ENCODE results near the gene DEAF1. TPM values are rescaled to one million over a fixed set of nuclear protein-coding genes. Genes with fewer than 3 reads are reported as not detected.
"Not testable (repeated sequence)": the region's sequence is repeated elsewhere in the genome, so short reads cannot be mapped to it uniquely, and the experiment has no call there.

Gene DEAF1
- polyA plus RNA-seq, 3 donors, result 30.6 to 52.9 (median 43.5) TPM

DNA sequence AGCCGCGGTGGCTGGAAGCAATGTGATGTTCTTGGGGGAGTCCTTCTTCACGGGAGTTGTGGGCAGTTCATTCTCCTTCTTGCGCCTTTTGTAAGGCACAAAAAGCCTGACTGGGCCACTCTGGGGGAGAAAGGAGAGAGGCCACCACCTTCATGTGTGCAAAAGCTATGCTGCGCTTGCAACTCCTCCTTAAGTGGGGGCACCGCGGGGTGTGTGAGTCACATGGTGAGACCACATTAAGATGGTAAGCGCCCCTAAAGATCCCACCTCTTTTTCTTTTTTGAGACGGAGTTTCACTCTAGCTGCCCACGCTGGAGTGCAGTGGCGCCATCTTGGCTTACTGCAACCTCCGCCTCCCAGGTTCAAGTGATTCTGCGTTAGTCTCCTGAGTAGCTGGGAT, 14.1 kb downstream of the DEAF1 start:
- no peak for DNase-seq (ENCODE audit: low read depth in 3 of 3, low spot score in 2 of 3)

DNA sequence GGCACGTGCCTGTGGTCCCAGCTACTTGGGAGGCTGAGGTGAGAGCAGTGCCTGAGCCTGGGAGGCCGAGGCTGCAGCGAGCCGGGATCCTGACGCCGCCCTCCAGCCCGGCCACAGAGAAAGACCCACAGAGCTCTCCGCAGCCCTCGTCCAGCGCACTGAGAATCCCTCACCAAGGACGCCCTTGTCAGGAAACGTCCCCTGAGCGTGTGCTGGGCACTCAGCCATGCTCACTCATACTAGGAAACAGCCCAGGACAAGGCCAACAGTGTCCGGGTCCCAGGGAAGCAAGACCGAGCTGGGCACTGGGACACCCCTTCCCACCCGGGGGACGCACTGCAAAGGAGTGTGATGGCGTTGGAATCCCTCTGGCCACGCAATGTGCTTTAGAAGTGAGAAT, 14.5 kb downstream of the DEAF1 start:
- DNase-seq (ENCODE audit: low read depth in 3 of 3, low spot score in 2 of 3), result no peak

DNA sequence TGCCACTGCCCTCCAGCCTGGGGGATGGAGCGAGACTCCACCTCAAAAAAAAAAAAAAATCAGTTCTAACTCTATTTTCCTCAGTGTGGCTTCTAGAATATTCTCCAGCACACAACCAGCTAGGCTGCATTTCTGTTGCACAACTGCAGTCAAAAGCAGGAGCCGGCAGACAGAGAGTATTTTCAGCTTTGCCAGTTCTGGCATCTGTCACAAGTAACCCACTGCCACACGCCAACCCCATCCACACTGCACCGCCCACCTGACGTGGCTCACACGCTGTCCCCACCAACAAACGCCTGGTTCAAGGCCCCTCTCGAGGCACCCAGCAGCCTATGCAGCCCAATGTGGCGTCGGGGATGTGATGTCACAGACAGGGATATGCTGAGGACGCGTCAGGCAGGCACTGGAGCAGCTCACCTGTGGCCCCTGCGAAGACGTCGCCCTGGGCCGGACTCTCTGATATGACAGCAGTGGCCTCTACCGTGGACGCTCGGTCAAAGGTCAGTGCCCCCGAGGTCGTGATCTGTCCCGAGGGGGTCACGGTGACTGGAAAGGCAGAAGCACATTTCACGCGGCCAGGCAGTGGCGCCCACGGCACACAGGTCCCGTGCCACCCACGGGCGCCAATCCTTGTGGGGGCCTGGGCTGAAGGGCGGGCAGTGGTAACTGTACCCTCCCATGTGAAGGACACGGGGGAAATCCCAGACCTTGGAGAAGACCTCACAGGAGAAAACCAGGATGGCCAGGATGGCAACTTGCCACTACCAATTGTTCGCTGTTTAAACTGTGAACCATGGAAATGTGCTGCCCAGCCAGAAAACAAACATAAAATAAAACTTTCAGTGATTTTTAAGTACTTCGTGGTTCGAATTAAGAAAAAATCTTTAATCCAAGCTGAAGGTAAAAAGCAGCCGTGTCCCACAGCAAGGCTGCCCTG, 15.5 kb downstream of the DEAF1 start:
- no peak for DNase-seq (ENCODE audit: low read depth in 3 of 3, low spot score in 2 of 3)

DNA sequence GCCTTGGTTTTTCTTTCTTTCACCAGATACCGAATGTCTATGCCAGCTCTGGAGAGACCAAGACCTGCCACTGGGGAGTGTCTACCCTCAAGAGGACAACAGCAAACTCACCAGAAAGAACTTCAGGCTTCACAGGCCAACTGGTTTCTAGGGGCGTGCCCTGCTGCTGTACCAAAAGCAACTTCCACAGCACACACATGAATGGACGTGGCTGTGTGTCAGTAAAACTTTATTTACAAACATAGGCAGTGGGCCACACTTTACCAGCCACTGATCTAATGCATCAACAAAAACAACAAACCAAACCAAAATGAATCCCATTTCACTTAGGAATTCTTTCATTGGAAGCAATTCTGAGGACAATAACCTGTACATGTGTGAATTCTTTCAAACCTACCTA, 16.7 kb downstream of the DEAF1 start:
- DNase-seq (ENCODE audit: low read depth in 3 of 3, low spot score in 2 of 3), result no peak

DNA sequence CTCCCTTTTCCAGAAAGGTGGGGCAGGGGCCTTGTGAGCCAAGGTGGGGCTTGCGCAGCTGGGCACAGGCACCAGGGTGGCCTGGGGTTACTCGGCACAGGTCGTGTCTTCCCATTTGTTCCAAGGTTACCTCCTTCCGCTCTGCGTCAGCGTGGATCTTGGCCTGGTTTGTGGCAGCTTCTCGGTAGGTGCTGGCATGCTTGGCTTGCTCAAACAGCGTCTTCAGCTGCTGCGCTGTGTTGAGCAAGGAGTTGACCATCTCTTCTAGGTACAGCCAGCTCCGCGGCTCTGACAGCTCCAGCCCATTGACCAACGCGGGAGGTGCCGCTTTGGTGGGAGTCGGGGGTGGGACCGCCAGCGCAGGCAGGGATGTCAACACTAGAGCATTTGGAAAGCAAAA, 20.6 kb downstream of the DEAF1 start:
- no peak for DNase-seq (ENCODE audit: low read depth in 3 of 3, low spot score in 2 of 3)

DNA sequence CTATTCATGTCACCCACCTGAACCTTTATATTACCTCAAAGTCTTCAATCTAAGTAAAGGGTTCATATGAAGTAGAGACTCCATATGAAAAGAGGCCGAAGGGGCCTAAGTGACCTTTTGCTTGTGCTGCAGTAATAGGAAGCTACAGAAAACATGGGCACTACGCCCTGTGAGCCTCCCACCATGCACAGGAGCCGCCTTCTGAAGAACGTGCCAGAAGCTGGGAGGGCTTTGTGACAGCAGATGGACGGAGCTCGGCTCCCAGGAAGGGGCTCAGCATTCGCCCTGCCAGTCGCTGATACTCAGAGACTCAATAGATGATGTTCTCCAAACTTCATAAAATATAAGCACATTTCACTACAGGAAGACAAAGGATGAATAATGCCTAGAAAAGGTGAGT, 21.2 kb downstream of the DEAF1 start:
- DNase-seq (ENCODE audit: low read depth in 3 of 3, low spot score in 2 of 3), result no peak

DNA sequence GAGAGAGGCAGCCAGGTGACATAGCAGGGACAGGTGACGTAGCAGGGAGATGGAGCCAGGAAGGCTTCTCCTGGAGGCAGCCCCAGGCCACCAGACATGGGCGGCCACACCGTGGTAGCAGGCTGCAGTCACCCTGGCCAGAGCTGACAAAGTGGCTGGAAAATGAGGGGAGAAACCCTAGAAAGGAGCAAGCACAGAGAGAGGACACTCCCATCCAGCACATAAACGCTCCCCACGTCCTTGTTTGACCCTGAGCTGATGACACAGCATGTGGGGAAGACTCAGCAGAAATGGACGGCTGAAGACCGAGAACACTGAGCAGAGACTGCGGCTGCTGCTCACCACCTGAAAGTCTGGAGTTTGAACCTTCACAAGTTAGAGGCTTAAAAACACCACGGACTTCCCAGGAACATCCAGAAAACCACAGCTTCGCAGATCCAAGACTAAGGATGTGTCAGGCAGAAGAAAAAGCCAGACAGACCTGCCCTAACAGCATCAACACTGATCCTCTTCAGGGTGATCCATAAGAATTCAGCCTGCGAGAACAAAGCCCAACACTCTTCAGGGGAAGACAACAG, 29.2 kb downstream of the DEAF1 start:
- DNase-seq (ENCODE audit: low read depth in 3 of 3, low spot score in 2 of 3), result no peak

DNA sequence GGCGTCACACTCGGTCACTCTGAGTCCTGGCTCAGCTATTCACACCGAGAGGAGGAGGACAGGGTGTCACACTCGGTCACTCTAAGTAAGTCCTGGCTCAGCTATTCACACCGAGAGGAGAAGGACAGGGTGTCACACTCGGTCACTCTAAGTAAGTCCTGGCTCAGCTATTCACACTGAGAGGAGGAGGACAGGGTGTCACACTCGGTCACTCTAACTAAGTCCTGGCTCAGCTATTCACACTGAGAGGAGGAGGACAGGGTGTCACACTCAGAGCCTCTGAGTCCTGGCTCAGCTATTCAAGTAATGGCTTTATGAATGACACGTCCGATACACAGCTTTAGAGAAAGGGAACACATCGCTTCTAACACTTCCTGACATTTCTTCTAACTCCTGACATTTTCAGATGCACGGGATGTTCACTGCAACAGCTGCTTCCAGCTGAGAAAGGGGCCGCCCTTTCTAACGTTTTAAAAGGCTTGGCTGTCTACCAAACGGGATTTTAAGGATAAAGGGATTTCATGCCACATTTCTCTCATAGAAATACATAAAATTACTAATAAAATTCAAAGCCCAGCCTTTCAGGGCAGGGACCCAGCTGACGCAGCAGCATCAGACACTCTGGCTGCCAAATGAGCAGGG, 29.8 kb downstream of the DEAF1 start:
- DNase-seq (ENCODE audit: low read depth in 3 of 3, low spot score in 2 of 3), result peak in 2 of 3 donors; percentile 36 to 37

DNA sequence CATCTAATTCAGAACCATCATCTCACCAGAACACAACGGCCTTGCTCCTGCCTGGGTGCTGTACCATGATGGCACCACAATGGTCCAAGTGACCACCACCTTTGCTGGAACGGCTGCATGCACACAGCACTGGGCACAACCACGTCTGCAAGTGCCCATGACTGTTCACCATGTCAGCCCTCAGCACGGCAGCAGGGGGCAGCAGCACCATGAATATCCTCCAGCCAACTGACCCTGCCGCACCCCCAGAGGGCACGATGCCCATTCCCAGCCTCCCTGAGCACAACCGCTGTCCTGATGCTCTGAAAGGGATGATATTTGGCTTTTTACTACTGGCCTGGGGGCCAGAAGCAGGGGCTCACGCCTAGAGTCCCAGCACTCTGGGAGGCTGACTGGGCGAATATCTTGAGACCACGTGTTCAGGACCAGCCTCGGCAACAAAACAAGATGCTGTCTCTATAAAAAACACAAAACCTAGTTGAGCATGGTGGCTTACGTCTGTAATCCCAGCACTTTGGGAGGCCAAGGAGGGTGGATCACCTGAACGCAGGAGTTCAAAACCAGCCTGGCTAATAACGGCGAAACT, 32.2 kb downstream of the DEAF1 start:
- no peak for DNase-seq (ENCODE audit: low read depth in 3 of 3, low spot score in 2 of 3)

DNA sequence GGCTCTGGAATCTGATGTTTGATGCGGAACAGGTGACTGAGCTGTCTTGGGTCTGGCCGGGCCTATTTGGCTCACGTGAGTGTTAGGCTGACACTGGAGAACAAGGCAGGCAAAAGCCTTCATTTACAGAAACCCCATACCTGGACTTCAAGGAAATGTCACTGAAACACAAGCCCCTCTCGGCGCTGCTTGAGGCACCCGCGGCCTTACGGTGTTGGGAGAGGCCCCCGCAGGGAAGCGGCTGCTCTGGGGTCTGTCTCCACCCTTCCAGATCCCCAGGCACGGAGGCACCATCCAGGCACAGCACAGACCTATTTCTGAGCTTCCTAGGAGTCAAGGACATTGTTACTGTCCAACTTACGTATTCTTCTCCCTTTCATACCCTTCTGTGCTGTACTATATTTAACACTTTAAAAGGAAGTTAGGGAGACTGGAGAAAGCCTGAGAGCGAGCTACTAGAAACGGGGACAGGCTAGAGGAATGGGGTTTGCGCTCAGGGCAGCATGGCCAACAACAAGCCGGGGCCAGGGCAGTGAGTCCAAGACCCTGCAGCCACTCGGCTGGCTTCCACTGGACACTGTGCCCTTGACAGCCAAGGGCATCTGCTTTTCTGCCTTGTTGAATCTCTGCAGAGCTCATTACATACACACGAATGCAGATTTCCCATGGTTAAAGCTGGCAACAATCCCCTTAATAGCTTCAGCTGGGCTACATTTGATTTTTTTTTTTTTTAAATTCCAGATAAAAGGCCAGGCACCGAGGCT, 34.2 kb downstream of the DEAF1 start:
- no peak for DNase-seq (ENCODE audit: low read depth in 3 of 3, low spot score in 2 of 3)

DNA sequence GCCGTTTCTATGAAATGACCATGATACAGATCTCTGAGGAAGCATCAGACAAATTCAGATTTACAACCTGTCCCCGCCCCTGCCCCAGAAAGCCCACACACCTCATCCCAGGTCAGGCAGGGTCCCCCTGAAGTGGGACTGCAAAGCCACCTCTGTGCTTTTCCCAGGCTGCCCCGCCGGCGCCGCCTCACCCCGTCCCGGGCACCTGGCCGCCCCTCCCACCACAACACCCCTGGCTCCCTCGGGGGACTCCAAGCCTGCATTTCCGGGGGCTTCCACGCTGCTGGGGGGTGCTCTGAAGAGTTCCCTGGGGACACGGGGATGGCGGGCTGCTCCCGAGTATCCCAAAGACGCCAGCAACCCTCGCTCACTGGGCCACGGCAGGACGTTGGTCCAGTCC, 34.7 kb downstream of the DEAF1 start:
- DNase-seq (ENCODE audit: low read depth in 3 of 3, low spot score in 2 of 3), result no peak

DNA sequence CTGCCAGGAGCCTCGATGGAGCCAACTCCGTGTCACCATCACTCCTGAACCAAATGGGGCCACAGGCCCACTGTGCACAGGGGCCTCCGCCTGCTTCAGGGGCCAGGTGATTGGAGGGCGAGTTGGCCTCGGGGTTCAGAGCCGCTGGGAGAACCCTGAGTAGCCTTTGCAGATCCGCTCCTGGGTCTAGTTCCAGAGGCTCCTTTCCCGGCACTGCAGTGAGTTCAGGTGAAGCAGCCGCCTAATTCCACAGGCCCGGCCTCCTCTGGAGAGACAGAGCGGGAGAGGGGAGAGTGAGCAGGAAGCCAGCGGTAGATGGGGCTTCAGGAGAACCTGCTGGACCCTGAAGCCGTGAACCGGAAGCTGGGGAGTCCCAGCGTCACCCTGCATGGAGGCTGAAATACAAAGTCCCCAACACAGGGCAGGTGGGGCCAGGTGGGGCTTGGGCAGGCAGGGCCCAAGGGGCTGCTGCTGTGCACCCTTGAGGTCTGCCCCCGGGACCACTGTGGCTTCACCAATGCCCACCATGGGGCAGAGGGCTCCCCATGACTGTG, 35.4 kb downstream of the DEAF1 start:
- no peak for DNase-seq (ENCODE audit: low read depth in 3 of 3, low spot score in 2 of 3)

DNA sequence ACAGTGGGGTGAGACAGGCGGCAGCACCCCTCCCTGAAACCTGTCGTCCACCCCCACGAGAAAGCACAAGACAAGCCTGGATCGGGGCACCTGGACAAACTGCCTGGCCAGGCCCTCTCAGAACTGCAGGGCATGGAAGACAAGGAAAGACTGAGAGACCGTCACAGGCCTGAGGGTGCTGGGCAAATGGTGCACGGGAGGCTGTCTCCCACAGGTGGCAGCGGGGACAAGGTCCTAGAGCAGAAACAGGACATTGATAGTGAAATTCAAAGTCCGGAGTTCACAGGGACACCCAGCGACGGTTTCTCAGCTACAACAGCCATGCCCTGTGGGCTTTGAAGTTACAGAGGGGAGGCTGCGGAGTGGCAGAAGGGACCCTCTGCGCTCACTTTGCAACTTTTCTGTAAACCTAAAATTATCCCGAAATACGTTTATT, 37.3 kb downstream of the DEAF1 start:
- no peak for DNase-seq (ENCODE audit: low read depth in 3 of 3, low spot score in 2 of 3)

DNA sequence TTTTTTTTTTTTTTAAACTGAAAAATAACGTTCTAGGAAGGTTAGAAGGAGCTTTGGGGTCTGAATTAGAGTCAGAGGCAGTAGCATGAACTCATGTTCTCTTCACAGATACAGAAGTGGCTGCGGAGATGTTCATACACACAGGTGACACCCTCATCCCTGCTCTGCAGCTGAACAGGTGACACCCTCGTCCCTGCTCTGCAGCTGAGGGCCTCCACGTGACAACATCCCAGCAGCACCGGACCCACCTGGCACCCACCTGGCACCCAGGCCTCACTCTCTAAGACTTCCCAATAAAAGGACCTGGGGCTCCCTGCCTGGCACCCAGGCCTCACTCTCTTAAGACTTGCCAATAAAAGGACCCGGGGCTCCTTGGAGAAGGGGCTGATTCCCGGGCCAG, 38.2 kb downstream of the DEAF1 start:
- DNase-seq (ENCODE audit: low read depth in 3 of 3, low spot score in 2 of 3), result no peak

DNA sequence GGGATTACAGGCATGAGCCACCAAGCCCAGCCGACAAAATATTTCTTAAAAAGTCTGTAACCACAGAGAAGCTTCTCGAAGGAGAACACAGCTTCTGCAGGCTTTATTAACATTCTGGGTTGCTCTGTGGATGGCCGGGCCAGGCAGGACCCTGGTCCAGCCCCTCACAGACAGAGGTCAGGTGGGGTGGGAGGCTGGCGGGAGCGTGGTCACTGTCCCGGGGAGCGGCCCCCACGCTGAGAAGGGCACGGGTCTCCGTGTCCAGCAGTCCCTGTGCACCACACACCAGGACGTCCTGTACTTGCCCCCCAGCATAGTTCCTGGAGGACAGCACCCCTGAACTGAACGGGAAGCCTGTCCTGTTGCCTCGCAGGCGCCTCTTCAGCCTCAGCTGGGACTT, 38.6 kb downstream of the DEAF1 start:
- DNase-seq (ENCODE audit: low read depth in 3 of 3, low spot score in 2 of 3), result no peak

DNA sequence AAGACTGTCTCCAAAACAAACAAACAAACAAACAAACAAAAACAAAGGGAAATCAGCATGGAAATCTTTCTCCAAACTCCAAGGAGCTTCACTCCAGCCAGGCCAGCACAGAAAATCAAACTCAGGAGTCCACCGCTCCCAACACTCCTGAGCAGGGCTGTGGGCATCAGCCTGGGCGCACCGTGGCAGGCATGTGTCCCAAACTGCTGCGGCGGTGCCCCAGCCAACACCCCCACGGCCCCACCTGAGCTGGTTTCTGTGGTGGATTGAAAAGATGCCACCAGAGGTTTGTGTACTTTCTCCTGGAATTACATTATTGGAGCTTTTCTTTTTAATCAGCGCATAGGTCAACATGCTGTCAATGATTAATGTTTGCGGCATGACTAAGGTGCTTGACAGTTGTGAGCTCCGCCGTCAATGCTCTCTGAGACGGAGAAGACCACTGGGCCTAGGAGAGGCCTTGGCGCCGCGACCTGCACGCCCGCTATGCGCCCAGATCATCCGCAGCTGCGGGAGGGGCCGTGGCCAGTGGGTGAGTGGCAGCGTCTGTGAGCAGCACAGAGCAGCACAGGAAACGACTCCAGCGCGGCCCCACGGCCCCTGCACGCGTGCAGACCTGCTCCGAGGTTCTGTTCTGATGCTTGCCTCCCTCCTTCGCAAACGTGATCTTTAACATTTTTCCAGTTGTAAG, 39.8 kb downstream of the DEAF1 start:
- no peak for DNase-seq (ENCODE audit: low read depth in 3 of 3, low spot score in 2 of 3)

DNA sequence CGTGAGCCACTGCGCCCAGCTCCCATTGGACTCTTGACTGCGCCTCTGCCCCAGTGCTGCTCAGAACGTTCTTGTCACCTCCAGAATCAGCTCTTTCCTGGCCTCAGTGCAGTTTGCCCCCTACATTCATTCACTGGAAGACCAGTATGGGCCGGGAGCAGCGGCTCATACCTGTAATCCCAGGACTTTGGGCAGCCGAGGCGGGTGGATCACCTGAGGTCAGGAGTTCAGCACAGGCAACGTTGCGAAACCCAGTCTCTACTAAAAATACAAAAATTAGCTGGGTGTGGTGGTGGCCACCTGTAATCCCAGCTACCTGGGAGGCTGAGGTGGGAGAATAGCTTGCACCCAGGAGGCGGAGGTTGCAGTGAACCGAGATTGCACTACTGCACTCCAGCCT, 40.6 kb downstream of the DEAF1 start:
- not testable (repeated sequence) for DNase-seq (ENCODE audit: low read depth in 3 of 3, low spot score in 2 of 3)

DNA sequence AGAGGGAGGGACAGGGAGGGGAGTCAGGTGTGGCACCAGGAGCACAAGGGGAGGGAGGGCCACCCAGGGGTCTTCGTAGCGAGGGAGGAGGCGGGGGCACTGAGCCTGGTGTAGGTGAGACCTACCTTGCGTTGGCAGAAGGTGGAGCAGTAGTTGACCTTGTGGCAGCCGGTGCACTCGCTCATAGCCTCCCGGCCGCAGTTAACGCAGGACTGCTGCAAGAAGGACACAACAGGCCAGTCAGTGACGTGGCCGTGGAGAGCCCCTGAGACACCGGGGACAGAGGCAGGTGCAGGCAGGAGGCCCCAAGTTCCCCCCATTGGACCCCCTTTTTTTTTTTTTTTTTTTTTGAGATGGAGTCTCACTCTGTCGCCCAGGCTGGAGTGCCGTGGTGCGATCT, 41.2 kb downstream of the DEAF1 start:
- no peak for DNase-seq (ENCODE audit: low read depth in 3 of 3, low spot score in 2 of 3)

DNA sequence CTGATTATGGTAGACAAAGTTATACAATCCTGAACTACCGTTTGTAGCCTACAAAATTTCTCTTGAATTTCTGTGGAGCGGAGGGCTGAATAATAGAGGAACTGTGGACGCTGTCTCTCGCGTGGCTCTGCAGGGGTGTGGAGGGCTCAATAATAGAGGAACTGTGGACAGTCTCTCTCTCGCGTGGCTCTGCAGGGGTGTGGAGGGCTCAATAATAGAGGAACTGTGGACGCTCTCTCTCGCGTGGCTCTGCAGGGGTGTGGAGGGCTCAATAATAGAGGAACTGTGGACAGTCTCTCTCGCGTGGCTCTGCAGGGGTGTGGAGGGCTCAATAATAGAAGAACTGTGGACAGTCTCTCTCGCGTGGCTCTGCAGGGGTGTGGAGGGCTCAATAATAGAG, 41.9 kb downstream of the DEAF1 start:
- not testable (repeated sequence) for DNase-seq (ENCODE audit: low read depth in 3 of 3, low spot score in 2 of 3)

DNA sequence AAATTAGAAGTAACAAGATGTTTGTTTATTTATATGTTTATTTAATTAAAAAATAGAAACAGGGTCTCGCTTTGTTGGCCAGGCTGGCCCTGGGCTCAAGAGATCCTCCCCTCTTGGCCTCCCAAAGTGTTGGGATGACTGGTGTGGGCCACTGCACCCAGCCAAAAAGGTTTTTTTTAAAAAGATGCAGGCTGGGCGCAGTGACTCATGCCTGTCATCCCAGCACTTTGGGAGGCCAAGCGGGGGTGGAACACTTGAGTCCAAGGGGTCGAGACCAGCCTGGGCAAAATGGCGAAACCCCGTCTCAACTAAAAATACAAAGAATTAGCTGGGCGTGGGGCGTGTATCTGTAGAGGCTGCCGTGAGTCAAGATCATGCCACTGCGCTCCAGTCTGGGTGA, 44.5 kb downstream of the DEAF1 start:
- DNase-seq (ENCODE audit: low read depth in 3 of 3, low spot score in 2 of 3), result no peak

Measured in right renal cortex interstitium (tissue), 3 donors.